WERI-Rb-1 (cell line): ENCODE data around the gene TRMT2A.

Source experiments
- DNase-seq: peaks from one replicate; pipeline ENCODE4 v3.0.0-alpha.2; 2020
- H3K27ac ChIP-seq: fragments of 250-450 bp; sonication (Bioruptor Pico); 2 replicates; pipeline ENCODE4 v1.5.1; 2020; ENCODE audit warnings: mild to moderate bottlenecking, moderate library complexity
- H3K27me3 ChIP-seq: fragments of 250-450 bp; sonication (Bioruptor Pico); 2 replicates; pipeline ENCODE4 v1.5.1; 2021; ENCODE audit warnings: mild to moderate bottlenecking, low read depth, moderate library complexity; ENCODE audit not compliant: insufficient read depth, severe bottlenecking
- H3K36me3 ChIP-seq: fragments of 250-450 bp; sonication (Bioruptor Pico); 2 replicates; pipeline ENCODE4 v1.5.1; 2020; ENCODE audit warnings: mild to moderate bottlenecking, moderate library complexity
- H3K4me3 ChIP-seq: 2 replicates; pipeline ENCODE4 v1.5.1; 2011; ENCODE audit warnings: low read depth, mild to moderate bottlenecking, control low read depth, low read length
- H3K9me3 ChIP-seq: fragments of 250-450 bp; sonication (Bioruptor Pico); 2 replicates; pipeline ENCODE4 v1.5.1; 2021; ENCODE audit warnings: mild to moderate bottlenecking, moderate library complexity; ENCODE audit not compliant: severe bottlenecking
- TF ChIP-seq, protein P1 (sequence below): IDR thresholded peaks from 2 replicates; pipeline ENCODE4 v1.5.1; 2011; ENCODE audit warnings: low read depth, mild to moderate bottlenecking, control low read depth, inconsistent platforms, low read length

TRMT2A gene

DNA sequence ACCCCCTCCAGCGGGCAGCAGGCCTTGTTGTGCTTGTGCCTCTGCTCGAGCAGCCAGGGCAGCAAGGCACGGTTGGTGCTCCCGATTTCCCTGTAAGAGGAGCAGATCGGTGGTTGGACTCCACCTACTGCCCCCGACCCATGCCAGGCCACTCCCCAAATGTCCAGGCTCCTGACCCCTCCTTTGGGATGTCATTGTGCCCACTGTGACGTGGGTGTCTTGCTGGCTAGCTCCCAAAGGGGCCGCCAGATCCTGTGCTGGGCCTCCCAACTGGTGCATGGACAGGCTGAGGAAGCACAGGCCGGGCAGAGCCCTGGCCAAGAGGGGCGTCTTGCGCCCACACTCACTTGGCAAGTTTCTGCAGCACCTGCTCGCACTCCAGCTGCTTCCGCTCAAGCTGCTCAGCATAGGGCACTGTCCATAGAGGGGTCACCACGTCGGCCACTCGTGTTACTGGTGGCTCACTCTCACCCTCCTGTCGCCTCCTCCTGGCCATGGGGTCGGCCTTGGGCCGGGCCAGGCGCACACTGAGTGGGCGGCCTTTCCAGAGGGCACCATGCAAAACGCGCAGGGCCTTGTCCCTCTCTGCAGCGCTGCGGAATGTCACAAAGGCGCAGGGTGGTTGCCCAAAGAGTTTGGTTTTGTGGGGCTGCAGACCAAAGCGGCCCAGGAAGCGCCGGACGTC is 1.2 kb downstream of the TRMT2A start, which contains the start of gene RANBP1:
RANBP1 (plus strand) TSS at position 414 of the 685 bp plus-strand sequence; CDS start at position 495, 81 bp downstream.
- DNase-seq: no peak
- peak within 1 kb of the TSS; percentile 98 for H3K27ac ChIP-seq
- TF ChIP-seq, protein P1, sequence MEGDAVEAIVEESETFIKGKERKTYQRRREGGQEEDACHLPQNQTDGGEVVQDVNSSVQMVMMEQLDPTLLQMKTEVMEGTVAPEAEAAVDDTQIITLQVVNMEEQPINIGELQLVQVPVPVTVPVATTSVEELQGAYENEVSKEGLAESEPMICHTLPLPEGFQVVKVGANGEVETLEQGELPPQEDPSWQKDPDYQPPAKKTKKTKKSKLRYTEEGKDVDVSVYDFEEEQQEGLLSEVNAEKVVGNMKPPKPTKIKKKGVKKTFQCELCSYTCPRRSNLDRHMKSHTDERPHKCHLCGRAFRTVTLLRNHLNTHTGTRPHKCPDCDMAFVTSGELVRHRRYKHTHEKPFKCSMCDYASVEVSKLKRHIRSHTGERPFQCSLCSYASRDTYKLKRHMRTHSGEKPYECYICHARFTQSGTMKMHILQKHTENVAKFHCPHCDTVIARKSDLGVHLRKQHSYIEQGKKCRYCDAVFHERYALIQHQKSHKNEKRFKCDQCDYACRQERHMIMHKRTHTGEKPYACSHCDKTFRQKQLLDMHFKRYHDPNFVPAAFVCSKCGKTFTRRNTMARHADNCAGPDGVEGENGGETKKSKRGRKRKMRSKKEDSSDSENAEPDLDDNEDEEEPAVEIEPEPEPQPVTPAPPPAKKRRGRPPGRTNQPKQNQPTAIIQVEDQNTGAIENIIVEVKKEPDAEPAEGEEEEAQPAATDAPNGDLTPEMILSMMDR: no peak
- no peaks in the 10 kb centered on the region for H3K27me3 ChIP-seq
- peak within 1 kb of the TSS; percentile 94 for H3K4me3 ChIP-seq
- no peaks in the 10 kb centered on the region for H3K9me3 ChIP-seq
- peaks cover 89% of the 10 kb centered on the region for H3K36me3 ChIP-seq

GRCh38 chr22:20114506-20115475 is 2.2 kb downstream of the TRMT2A start:
- Histone ChIP-seq H3K4me3 (no peak overlapping the region), H3K36me3 (peaks cover 89% of the 10 kb centered on the region), H3K27ac (no peak overlapping the region), H3K27me3 (no peaks in the 10 kb centered on the region), H3K9me3 (no peaks in the 10 kb centered on the region)
- TF ChIP-seq, protein P1: no peak
- DNase-seq: no peak

DNA sequence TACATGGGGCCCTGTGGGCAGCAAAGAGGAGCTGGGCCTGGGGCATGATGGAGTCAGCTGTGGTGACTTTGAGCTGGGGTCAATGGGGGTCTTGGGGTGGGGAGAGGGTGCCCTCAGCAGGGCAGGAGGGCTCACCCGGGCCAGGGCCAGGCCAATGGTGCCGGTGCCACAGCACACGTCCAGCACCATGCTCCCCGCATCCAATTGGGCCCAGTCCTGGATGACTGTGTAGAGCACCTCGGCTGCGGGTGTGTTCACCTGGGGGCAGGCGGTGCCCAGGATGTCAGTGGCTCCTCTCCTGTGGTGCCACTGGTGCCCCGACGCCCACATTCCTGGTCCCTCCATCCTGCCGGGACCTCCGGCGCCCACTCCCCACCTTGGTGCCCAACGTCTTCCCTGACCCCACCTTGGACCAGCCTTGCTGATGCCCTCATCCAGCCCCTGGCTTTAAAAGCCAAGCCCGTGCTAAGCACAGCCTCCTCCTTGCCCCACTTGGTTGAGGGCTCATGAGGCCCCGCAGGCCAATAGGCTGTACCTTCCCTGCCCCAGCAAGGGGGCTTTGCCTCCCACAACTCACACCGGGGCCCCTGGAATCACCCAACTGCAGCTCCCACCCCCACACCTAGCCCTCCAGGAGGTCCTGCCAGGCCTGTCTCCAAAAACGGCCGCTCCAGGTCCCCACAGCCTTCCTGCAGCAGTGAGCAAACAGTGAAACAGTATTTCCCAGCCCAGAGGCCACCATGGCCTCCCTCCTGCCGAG is 3.3 kb downstream of the TRMT2A start:
- DNase-seq: no peak
- H3K9me3 ChIP-seq: no peaks in the 10 kb centered on the region
- H3K27ac ChIP-seq: no peak overlapping the region
- no peaks in the 10 kb centered on the region for H3K27me3 ChIP-seq
- H3K4me3 ChIP-seq: no peak overlapping the region
- TF ChIP-seq, protein P1: no peak
- H3K36me3 ChIP-seq: peaks cover 89% of the 10 kb centered on the region

DNA sequence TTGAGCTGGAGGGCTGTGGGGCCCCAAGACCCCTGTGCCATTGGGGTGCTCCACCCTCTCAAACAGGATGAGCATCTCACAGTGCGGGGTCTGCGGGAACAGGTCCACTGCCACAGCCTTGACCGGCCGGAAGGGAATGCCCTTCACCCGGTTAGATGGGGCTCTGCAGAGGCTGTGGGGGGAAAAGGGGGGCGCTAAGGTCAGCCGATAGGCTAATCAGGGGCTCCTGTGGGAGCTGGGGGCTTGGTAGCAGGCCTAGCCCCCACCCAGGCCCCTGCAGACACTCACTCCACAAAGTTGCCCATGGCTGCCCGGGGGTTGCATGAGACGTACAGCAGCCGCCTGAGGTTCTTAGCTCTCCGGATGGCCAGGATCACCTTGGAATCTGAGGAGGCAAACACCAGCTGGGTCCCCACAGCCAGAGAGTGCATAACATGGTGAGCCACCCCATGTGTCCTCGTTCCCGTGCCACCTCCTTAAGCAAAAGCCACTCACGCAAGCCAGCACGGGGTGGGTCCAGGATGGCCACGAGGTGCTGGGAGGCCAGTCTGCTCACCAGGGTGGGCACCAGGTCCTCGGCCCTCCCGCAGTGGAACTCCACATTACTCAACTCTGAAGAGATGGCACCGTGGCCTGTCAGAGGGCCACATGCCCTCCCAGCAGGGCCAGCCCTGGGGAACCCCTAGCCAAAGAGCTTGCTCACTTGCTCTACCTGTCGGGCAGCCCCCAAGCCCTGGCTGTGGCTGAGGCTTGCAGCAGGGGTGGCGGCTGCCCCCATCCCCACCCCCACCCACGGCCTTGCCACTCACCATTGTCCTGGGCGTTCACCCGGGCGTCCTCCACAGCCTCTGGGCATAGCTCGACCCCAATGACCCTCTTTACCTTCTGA is 4.2 kb downstream of the TRMT2A start:
- TF ChIP-seq, protein P1: no peak
- no peak for DNase-seq
- Histone ChIP-seq H3K27me3 (no peaks in the 10 kb centered on the region), H3K4me3 (no peak overlapping the region), H3K9me3 (no peaks in the 10 kb centered on the region), H3K27ac (peak overlapping the region; percentile 31), H3K36me3 (peaks cover 89% of the 10 kb centered on the region)
